Measurements from ENCODE around the gene RAB11FIP5.

GRCh38 chr2:73089270-73090030, 23.3 kb downstream of the RAB11FIP5 start:
- TF ChIP-seq CTCF (IDR thresholded peaks at IDR 0.05 in 2 of 3, conservative IDR thresholded peaks at IDR 0.05 in 1 of 3; ENCODE audit: insufficient read depth in 2 of 3, low read depth in 1 of 3, low read length in 3 of 3) (no peak), RAD51 (IDR thresholded peaks at IDR 0.05; ENCODE audit: borderline replicate concordance, low read depth) (no peak), NFYB (IDR thresholded peaks at IDR 0.05; ENCODE audit: extremely low read depth, insufficient read length) (no peak), ZNF830 (CRISPR knock-in tag; IDR thresholded peaks at IDR 0.05) (no peak), POLR2AphosphoS5 (IDR thresholded peaks at IDR 0.05; ENCODE audit: control insufficient read depth, insufficient read depth, low read depth, low read length) (no peak), SETDB1 (IDR thresholded peaks at IDR 0.05; ENCODE audit: low read length) (no peak), ZZZ3 (IDR thresholded peaks at IDR 0.05) (no peak), RBM22 (IDR thresholded peaks at IDR 0.05; ENCODE audit: low read depth, low read length, poor library complexity, severe bottlenecking) (no peak), SP1 (CRISPR knock-in tag; IDR thresholded peaks at IDR 0.05) (no peak)
